Activated B cell treated with CpG ODN at 0.5 μM for 24 hours (primary cell): ENCODE data around the gene CEACAM1. TPM values are rescaled to one million over a fixed set of nuclear protein-coding genes. Genes with fewer than 3 reads are reported as not detected.

ENCODE experiments used
- ATAC-seq: fragments of 200-7000 bp; cut with Tn5 transposase; one replicate; pipeline ENCODE4 v1.10.0; 2021; ENCODE audit warnings: low read depth, mild to moderate bottlenecking, moderate library complexity
- CTCF ChIA-PET: fragments of 350-600 bp; sonication (Branson Sonifier 250); formaldehyde crosslinking; loops from one replicate; lab custom pipeline; 2021; ENCODE audit warnings: antibody characterized with exemption; lab: Charles Lee
- POLR2A ChIA-PET: fragments of 350-600 bp; sonication (Branson Sonifier 250); formaldehyde crosslinking; loops from one replicate; lab custom pipeline; 2021; ENCODE audit warnings: antibody characterized with exemption; lab: Charles Lee
- DNase-seq: peaks from one replicate; pipeline ENCODE4 v3.0.0; 2022
- H3K27ac Mint-ChIP-seq: one replicate; pipeline ENCODE4 v1.8.0; 2020; ENCODE audit warnings: mixed read lengths
- H3K27me3 Mint-ChIP-seq: one replicate; pipeline ENCODE4 v1.8.0; 2021; ENCODE audit warnings: mixed read lengths
- H3K36me3 Mint-ChIP-seq: one replicate; pipeline ENCODE4 v1.8.0; 2021; ENCODE audit warnings: low read depth, mixed read lengths
- H3K4me1 Mint-ChIP-seq: one replicate; pipeline ENCODE4 v1.8.0; 2021; ENCODE audit warnings: mixed read lengths
- H3K4me3 Mint-ChIP-seq: one replicate; pipeline ENCODE4 v1.8.0; 2020; ENCODE audit warnings: mild to moderate bottlenecking, mixed read lengths
- H3K9me3 Mint-ChIP-seq: one replicate; pipeline ENCODE4 v1.8.0; 2020; ENCODE audit warnings: mixed read lengths
- intact Hi-C: fragments of 100-400 bp; cut with micrococcal nuclease; formaldehyde crosslinking; loops from one replicate; pipeline ENCODE4 v1.15.1; 2024
- total RNA-seq: library from RNA; stranded (reverse); gene quantifications from 2 replicates; pipeline ENCODE4 v1.2.3, GENCODE V29; 2022
- TF ChIP-seq, protein P1 (sequence below): fragments of 200-600 bp; IDR thresholded peaks from one replicate; pipeline ENCODE4 v1.8.0; 2022; ENCODE audit warnings: antibody characterized with exemption, mild to moderate bottlenecking

Gene CEACAM1
- total RNA-seq, 1 donor from 2014 or later = 9.4 TPM

DNA sequence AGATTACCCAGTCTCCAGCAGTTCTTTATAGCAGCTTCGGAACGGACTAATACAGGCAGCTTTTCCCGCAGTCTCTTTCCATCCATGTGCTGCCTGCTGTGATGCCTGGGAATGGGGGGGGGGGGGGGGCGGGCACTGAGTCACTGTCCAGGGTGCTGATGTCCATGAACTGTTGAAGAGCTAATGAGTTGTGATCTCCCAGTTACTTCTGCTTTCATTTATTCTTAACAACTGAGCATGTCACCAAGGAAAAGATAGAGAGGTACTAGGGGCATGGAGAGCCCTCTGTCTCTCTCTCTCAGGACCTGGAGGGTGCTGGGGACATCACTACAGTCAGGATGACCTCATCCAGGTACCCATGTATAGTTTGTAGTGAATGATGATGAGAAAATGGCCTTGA lies 20.3 kb upstream of the CEACAM1 start:
- CTCF ChIA-PET = no interaction called here
- peaks cover 22% of the 10 kb centered on the region for H3K27me3 Mint-ChIP-seq

DNA sequence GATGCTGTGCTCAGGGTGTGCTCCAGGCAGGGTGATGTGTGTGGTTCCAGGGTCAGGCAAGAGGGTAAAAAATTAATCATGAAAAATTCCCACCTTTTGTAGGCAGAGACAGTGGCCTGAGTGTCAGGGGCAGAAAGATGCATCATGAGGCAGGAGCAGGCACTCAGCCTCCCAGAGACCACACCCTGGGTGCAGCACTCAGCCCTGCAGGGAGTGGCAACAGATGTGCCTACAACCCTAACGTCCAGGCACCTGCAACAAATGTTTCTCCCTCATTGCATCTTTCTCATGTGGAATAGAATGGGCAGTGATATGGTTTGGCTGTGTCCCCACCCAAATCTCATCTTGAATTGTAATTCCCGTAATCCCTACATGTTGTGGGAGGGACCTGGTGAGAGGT lies 19.6 kb upstream of the CEACAM1 start:
- H3K4me1 Mint-ChIP-seq = no peaks in the 10 kb centered on the region
- H3K27me3 Mint-ChIP-seq = peaks cover 22% of the 10 kb centered on the region
- ChIA-PET POLR2A (no interaction called here), CTCF (no interaction called here)
- no peak overlapping the region for H3K27ac Mint-ChIP-seq
- H3K36me3 Mint-ChIP-seq = no peaks in the 10 kb centered on the region
- ATAC-seq (no peak), DNase-seq (no peak)
- TF ChIP-seq, protein P1, sequence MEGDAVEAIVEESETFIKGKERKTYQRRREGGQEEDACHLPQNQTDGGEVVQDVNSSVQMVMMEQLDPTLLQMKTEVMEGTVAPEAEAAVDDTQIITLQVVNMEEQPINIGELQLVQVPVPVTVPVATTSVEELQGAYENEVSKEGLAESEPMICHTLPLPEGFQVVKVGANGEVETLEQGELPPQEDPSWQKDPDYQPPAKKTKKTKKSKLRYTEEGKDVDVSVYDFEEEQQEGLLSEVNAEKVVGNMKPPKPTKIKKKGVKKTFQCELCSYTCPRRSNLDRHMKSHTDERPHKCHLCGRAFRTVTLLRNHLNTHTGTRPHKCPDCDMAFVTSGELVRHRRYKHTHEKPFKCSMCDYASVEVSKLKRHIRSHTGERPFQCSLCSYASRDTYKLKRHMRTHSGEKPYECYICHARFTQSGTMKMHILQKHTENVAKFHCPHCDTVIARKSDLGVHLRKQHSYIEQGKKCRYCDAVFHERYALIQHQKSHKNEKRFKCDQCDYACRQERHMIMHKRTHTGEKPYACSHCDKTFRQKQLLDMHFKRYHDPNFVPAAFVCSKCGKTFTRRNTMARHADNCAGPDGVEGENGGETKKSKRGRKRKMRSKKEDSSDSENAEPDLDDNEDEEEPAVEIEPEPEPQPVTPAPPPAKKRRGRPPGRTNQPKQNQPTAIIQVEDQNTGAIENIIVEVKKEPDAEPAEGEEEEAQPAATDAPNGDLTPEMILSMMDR = no peak
- intact Hi-C loops = no loop called here
- peaks cover 8% of the 10 kb centered on the region for H3K9me3 Mint-ChIP-seq
- no peak overlapping the region for H3K4me3 Mint-ChIP-seq

More for the DNA sequence above, 20.3 kb upstream of the CEACAM1 start:
- no peaks in the 10 kb centered on the region for H3K36me3 Mint-ChIP-seq
- TF ChIP-seq, protein P1 = no peak
- H3K9me3 Mint-ChIP-seq = peaks cover 8% of the 10 kb centered on the region
- H3K4me3 Mint-ChIP-seq = no peak overlapping the region
- DNase-seq = no peak
- no peak overlapping the region for H3K27ac Mint-ChIP-seq
- POLR2A ChIA-PET = no interaction called here
- ATAC-seq = no peak
- intact Hi-C loops = no loop called here
- H3K4me1 Mint-ChIP-seq = peaks cover under 1% of the 10 kb centered on the region

- POLR2A ChIA-PET = no interaction called here
- no peaks in the 10 kb centered on the region for H3K4me1 Mint-ChIP-seq
- intact Hi-C loops = no loop called here
- no peak overlapping the region for H3K27ac Mint-ChIP-seq
- CTCF ChIA-PET = no interaction called here
- DNase-seq (no peak), ATAC-seq (no peak)
- peaks cover 8% of the 10 kb centered on the region for H3K9me3 Mint-ChIP-seq
- no peaks in the 10 kb centered on the region for H3K36me3 Mint-ChIP-seq
- H3K27me3 Mint-ChIP-seq = peaks cover 19% of the 10 kb centered on the region
- H3K4me3 Mint-ChIP-seq = no peak overlapping the region
- TF ChIP-seq, protein P1 = no peak
These were observed 18.7 kb upstream of the CEACAM1 start for GRCh38 chr19:42546831-42547500.

- CTCF ChIA-PET = no interaction called here
- Mint-ChIP-seq H3K27me3 (peaks cover 20% of the 10 kb centered on the region), H3K4me3 (no peak overlapping the region), H3K9me3 (peaks cover 3% of the 10 kb centered on the region), H3K27ac (no peak overlapping the region), H3K4me1 (no peaks in the 10 kb centered on the region), H3K36me3 (no peaks in the 10 kb centered on the region)
- ATAC-seq (no peak), DNase-seq (no peak)
- intact Hi-C loops = no loop called here
- POLR2A ChIA-PET = no interaction called here
- TF ChIP-seq, protein P1 = no peak
These were observed 15.9 kb upstream of the CEACAM1 start for GRCh38 chr19:42544146-42544545.

DNA sequence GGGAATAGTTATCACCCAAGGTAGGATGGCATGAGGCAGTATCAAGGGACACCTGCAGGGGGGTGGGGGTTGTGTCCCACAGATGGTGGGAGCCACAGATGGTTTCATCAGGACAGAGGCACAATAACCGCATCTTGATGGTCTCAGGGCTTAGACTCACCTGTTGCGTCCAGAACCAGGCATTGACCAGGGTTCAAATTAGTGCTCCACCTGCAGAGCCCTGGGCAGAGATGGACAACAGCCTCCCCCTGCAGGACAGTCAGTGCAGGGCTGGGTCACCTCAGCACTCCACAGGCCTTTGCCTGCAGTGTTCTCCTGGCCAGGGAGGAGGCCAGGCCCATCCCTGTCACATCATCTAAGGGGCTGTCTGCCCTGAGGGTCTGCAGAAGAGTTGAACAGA lies 14.5 kb upstream of the CEACAM1 start:
- H3K4me3 Mint-ChIP-seq = no peak overlapping the region
- H3K36me3 Mint-ChIP-seq = no peaks in the 10 kb centered on the region
- H3K27me3 Mint-ChIP-seq = peaks cover 24% of the 10 kb centered on the region
- no peaks in the 10 kb centered on the region for H3K9me3 Mint-ChIP-seq
- no peak overlapping the region for H3K27ac Mint-ChIP-seq
- DNase-seq = no peak
- no peaks in the 10 kb centered on the region for H3K4me1 Mint-ChIP-seq
- ChIA-PET POLR2A (no interaction called here), CTCF (no interaction called here)
- intact Hi-C loops = no loop called here
- TF ChIP-seq, protein P1 = no peak
- ATAC-seq = no peak
